Activated gamma-delta T cell treated with anti-CD3 and anti-CD28 coated beads, Interleukin-2, amount 50 U/mL, for 16 hours (primary cell): ENCODE results near the gene NDC80.
"Not testable (repeated sequence)": the region's sequence is repeated elsewhere in the genome, so short reads cannot be mapped to it uniquely, and the experiment has no call there.

Experiments used
- DNase-seq: peaks from one replicate; pipeline ENCODE4 v3.0.0-alpha.2; 2020; ENCODE audit warnings: low read depth

The NDC80 gene

GRCh38 chr18:2571200-2572170 lies at the start of gene NDC80, which contains the start of gene METTL4:
Gene NDC80, plus strand, starts transcription at chr18:2571557. Its CDS starts 1,429 bp downstream, at chr18:2572986.
Gene METTL4, minus strand, starts transcription at chr18:2571505. Its CDS starts 4,289 bp downstream, at chr18:2567216.
- peak; percentile 72 for DNase-seq

DNA sequence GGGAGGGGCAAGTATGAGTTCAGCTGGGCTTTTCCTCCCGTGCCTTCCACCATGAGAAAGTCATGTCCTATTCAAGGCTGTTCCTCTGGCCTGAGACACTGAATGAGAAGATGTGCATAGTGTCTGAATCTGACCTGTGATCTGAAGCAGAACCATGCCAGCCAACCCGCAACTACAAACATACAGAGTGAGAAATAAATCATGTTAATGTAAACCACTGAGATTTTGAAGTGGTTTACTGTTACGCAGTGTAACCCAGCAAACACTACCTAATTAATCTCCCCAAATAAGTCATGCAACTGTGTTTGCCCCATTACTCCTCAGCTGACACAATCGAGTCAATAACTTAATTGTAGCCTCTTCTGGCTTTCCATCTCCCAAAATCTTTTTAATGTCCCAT lies 49.2 kb upstream of the NDC80 start:
- no peak for DNase-seq

DNA sequence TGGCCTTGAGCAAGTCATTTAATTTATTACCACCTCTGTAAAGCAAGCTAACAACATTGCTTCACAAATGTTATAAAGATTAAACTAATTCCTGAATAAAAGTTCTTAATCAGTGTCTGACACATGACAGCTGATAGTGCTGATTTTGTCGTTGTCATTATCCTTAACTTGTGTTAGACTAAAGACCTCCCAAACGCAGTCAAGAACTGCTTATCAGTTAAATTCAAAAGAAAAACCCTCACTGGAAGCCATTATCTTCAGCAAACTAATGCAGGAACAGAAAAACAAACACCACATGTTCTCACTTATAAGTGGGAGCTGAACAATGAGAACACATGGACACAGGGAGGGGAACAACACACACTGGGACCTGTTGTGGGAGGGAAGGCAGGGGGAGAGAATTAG lies 46.6 kb upstream of the NDC80 start:
- DNase-seq = not testable (repeated sequence)

DNA sequence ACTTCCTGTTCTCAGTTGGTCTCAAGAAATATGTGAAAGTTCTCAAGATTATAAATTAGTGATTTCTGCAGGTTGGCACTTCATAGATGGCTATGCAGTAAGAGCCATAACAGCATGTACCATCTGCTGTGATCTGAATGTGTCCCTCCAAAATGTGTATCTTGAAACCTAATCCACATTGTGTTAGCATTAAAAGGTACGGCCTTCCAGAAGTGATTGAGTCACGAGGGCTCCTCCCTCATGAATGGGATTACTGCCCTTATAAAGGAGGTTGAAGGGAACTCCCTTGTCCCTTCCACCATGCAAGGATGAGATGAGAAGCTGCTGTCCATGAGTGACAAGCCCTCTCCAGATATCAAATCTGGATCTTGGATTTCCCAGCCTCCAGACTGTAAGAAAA lies 45.0 kb upstream of the NDC80 start:
- DNase-seq = no peak

DNA sequence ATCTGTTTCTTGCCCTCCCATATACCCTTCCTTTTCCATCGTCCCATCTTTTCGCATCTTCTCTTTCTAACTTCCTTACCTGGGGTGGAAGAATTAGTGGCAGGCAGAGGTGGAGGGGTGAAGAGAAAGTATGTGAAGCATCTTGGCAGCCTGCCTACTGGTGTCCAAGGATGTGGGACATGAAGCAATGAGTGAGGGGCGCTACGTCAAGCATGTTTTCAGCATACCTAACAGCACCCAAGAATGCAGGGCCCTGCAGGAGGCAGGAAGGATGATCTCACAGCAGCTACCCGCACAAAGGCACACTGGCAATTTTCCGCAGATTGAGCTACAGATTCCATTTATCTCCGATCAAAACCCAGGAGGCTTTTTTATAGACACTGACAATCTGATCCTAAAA lies 42.2 kb upstream of the NDC80 start:
- DNase-seq = no peak

GRCh38 chr18:2531751-2532150 lies 39.6 kb upstream of the NDC80 start:
- DNase-seq = no peak

- no peak for DNase-seq
Observed at GRCh38 chr18:2532797-2533196, 38.6 kb upstream of the NDC80 start.

- DNase-seq = no peak
Observed at GRCh38 chr18:2534906-2535305, 36.5 kb upstream of the NDC80 start.

DNA sequence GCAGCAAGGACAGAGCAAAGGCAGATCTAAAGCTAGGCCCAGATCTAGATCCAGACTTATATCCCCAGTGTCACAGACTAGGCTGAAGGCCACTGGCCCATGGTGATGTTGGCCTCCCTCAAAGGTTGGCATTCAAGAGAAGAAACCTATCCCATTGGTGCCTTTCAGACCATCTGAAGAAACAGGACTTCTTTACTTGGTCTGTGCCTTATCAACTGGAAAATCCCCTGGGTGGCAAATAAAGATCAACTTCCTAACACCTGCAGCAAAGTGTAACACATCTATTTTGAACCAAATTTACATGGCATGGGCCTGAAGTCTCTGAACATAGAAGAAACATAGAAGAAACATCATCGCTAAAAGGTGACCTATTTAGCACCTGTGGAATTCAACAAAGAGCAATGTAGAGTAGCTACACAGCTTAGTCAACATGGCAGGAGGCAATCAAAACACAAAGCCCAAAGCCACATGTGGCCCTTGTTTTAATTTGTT lies 35.9 kb upstream of the NDC80 start:
- DNase-seq = no peak

GRCh38 chr18:2536063-2536462 lies 35.3 kb upstream of the NDC80 start:
- DNase-seq = no peak

DNA sequence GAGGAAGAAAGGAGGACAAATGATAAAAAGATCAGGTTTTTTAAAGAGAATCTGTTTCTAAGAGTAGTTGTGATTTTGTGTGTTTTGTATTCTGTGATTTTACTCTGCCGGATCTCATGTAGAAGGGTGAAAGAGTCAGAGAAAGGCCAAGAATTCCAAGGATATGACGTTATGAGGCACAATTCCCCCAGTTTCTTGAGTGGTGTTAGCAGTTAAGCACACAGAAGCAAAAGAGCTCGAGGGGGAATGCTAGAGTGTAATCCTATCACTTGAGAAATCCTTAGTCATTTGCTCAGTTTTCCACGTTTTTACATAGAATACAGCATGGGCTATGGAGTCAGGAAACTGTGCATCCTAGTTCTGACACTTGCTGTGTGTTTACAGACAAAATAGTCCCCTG lies 34.9 kb upstream of the NDC80 start:
- no peak for DNase-seq

DNA sequence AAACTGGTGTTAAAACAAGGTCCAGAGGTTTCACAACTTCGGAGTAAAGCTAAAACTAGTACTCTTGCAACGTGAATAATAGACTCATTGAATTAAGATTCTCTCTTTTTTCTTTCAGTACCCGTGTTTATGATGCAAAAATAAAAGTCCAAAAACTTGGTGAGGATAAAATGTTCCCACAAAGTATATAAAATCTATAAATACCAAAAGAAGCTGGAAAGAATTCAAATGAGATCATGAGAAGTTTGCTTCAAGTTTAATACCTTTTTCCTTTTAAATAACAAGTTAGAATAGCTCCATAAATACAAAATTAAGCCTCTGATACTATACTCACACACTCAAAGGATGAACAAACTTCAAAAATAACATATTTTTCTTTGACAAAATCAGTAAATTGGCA lies 34.1 kb upstream of the NDC80 start:
- DNase-seq = no peak

DNA sequence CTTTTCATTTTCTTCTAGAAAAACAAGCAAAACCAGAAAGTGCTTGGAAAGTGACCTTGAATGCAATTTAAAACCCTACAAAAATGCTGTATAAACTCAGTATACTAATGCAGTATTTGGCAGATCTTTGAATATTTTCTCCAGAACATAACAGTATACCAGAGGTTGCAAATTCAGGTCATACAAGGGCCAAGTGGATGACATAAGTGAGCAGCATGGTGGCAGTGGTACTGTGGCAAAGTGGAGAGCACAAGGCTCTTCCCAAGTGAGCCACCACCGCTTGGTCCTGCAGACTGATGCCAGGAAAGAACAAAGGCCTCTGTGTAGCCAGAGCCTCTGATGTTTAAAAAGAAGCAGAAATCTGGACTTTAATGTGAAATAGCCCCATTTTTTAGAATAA lies 33.1 kb upstream of the NDC80 start:
- no peak for DNase-seq

DNA sequence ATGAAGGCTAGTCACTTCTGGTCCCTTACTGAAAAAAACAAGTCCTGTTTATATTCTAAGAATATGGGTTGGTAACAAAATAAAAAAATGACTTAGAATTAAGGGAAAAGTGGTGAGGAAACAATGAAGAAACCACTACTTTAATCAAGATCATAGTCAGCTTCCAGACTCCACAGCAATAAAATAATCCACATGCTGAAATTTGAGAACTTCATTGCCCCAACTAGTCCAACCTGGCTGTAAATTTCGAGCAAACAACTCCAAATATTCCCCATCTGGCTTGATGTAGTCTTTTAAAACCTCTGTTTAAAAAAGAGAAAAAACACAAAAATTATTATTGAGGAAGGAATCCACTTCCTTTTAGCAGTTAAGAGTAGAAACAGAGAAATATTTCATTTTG lies 32.5 kb upstream of the NDC80 start:
- DNase-seq = no peak

DNA sequence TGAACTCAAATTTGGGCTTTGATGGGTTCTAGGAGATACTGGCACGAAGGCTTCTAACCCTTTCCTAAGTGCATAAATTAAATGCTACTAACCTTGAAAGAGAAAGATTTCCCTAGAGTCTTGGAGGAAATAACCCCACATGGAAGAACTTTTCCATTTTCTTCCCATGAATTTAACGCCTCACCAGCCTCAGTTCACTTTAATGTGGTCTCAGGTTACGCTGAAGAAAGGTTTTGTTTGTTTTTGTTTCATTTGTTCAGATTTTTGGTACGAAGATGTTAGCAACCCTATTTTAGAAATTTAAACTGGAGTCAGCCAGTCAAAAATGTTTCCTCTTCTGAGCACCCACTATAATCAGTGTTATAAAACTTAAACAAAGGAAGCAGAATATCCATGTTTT lies 30.8 kb upstream of the NDC80 start:
- DNase-seq = no peak

DNA sequence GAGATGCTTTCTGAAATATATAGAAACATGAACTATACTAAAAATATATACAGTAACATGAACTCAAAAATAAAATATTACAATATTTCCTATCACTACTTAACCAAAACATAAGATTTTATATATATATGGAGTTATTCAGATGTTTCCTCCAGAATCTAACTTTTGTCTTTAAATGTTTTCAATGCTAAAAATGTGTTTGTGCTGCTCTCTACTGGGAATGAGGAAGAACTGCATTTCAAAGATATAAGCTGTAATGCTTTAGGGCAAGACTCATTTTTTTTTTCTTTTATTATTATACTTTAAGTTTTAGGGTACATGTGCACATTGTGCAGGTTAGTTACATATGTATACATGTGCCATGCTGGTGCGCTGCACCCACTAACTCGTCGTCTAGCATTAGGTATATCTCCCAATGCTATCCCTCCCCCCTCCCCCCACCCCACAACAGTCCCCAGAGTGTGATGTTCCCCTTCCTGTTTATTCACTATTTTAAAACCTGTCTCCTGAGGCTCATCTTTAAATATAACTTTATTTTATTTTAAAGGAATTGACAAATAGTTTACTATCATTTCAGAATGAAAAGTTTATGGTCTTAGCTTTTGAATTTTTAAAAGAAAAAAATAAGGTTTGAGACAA lies 29.3 kb upstream of the NDC80 start:
- not testable (repeated sequence) for DNase-seq

DNA sequence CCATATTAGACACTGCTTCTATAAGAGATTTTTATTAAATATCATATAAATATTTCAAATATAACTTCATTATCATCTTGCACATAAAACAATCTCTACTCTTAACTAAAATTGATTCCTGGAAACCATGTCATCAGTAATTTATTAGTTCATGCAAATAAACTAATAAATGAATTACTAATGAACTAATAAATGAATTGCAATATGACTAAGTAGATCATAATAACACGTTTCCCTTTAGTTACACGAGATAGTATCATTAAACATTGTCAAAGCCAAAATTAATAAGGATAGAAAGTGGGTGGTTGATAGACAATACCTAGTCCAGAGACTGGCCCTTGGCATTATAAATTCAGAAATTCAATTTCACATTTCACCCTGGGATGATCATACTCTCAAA lies 26.2 kb upstream of the NDC80 start:
- DNase-seq = no peak

DNA sequence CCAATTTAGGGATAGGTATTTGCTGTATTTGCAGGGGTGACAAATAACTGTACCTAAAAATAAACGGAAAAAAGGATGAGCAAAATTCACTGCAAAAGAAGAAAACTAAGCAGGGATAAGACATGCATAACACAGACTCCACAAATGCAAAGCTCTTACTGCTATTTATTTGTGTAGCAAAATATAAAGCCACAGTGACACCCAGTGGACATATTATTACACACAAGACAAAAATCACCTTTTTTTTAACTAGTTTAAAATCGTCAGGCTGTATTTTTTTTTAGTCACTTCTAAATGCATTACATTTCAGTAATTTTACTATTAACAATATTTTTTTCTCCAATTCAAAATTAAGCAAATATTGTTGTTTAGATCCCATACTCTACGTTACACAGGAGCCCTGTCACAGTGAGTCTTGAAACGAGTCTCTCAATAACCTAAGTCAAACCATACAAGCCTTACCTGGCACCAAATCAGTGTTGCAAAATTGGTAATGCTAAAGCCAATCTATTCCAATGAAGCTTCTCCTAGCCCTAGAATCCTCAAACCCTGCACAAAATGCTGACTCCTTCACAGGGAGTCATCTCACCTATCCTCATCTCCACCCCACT lies 23.8 kb upstream of the NDC80 start:
- DNase-seq = no peak

- DNase-seq = no peak
Observed at GRCh38 chr18:2549462-2549861, 21.9 kb upstream of the NDC80 start.

DNA sequence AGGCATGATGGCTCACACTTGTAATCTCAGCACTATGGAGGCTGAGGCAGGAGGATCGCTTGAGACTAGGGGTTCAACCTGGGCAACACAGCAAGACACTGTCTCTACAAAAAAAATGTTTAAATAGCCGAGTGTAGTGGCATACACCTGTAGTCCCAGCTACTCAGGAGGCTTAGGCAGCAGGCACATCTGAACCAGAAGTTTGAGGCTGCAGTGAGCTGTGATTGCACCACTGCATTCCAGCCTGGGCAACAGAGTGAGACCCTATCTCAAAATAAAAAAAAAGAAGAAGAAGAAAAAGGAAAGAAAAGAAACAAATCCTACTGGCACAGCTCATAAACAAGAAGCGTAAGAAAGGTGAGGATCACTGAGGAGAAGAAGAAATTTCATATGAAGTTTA lies 19.9 kb upstream of the NDC80 start:
- DNase-seq = no peak

DNA sequence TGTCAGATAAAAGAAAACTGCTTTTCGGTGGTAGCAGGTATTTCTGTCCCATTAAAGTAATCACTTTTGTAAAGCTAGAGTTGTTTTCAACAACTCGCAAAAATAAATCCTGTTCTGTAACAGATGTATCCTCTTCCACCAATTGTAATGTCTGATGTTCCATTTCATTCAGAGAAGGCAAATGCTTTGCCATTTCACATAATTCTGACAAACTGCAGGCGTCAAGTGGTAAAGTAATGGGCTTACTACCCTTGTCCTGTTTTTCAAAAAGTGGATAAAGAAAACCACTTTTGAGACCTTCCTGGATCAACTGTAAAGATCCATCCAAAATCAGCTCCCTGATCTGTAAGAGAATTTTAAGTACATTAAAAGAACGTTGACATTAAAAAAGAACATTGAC lies 16.7 kb upstream of the NDC80 start:
- DNase-seq = no peak

- DNase-seq = no peak
Observed at GRCh38 chr18:2555895-2556294, 15.5 kb upstream of the NDC80 start.

DNA sequence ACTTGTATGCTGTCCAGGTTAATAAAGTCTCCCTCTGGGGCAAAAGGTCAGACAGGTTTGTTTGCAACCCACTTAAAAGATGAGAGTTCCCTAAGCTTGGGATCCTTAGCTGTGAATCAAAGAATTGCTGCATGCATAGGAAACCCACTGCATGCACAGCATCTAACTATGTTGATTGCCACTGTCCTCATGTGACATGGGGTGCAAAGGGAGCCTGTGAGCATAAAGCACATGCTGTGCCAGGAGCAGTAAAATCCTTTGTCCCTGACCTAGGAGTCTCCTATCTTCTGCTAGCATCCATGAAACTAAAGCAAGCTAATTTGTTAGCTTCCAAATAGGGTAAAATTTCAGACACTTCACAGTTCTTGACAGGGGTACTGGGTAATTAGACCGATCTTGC lies 13.8 kb upstream of the NDC80 start:
- DNase-seq = no peak
